ENCODE results near the gene ZNF524.
A peak's percentile ranks its signal among the peaks of the same experiment; 100 is the strongest.

Gene ZNF524

GRCh38 chr19:55642153-55643002 is 42.3 kb downstream of the ZNF524 start:
- DNase-seq (ENCODE audit: low read depth in 3 of 3): peak in 1 of 3 experiments; percentile 30

GRCh38 chr19:55643003-55643886 is 43.2 kb downstream of the ZNF524 start, which contains the start of gene ZNF581:
Gene ZNF581 (plus strand): TSS chr19:55643649. CDS start chr19:55644572, 923 bp downstream.
- peak in 2 of 3 experiments; percentile 64 to 75 for DNase-seq (ENCODE audit: low read depth in 3 of 3)

- no peak for DNase-seq (ENCODE audit: low read depth in 3 of 3)
These were observed 43.7 kb downstream of the ZNF524 start for GRCh38 chr19:55643887-55644176.

GRCh38 chr19:55644191-55644833 is 44.2 kb downstream of the ZNF524 start:
- DNase-seq (ENCODE audit: low read depth in 3 of 3): no peak

- DNase-seq (ENCODE audit: low read depth in 3 of 3): no peak
These were observed 44.9 kb downstream of the ZNF524 start for GRCh38 chr19:55644842-55645511.

GRCh38 chr19:55645512-55645881 is 45.4 kb downstream of the ZNF524 start:
- no peak for DNase-seq (ENCODE audit: low read depth in 3 of 3)

GRCh38 chr19:55646889-55647731 is 47.0 kb downstream of the ZNF524 start:
- no peak for DNase-seq (ENCODE audit: low read depth in 3 of 3)

GRCh38 chr19:55647732-55648584 is 47.9 kb downstream of the ZNF524 start, which contains the start of gene CCDC106:
Gene CCDC106 (plus strand): TSS chr19:55648212. CDS start chr19:55649047, 835 bp downstream.
- peak in 2 of 3 experiments; percentile 33 to 51 for DNase-seq (ENCODE audit: low read depth in 3 of 3)

GRCh38 chr19:55648585-55649267 is 48.6 kb downstream of the ZNF524 start:
- no peak for DNase-seq (ENCODE audit: low read depth in 3 of 3)

GRCh38 chr19:55649268-55650125 is 49.4 kb downstream of the ZNF524 start:
- DNase-seq (ENCODE audit: low read depth in 3 of 3): no peak

- no peak for DNase-seq (ENCODE audit: low read depth in 3 of 3)
These were observed 50.1 kb downstream of the ZNF524 start for GRCh38 chr19:55650126-55650557.

- no peak for DNase-seq (ENCODE audit: low read depth in 3 of 3)
These were observed 50.6 kb downstream of the ZNF524 start for GRCh38 chr19:55650602-55651230.

- no peak for DNase-seq (ENCODE audit: low read depth in 3 of 3)
These were observed 51.1 kb downstream of the ZNF524 start for GRCh38 chr19:55651236-55651635.

GRCh38 chr19:55652311-55653128 is 52.4 kb downstream of the ZNF524 start:
- no peak for DNase-seq (ENCODE audit: low read depth in 3 of 3)
